GM21515 (cell line): ENCODE data around the gene ZBTB9.

ENCODE experiments used
- ATAC-seq: cut with Tn5 transposase; IDR thresholded peaks from one replicate; pipeline ENCODE4 v1.9.1; 2021; ENCODE audit not compliant: unreplicated experiment

Gene ZBTB9

GRCh38 chr6:33432546-33432945 lies 21.8 kb upstream of the ZBTB9 start:
- no peak for ATAC-seq

GRCh38 chr6:33433001-33433543 lies 21.3 kb upstream of the ZBTB9 start:
- no peak for ATAC-seq

GRCh38 chr6:33433544-33434191 lies 20.7 kb upstream of the ZBTB9 start:
- ATAC-seq: no peak

DNA sequence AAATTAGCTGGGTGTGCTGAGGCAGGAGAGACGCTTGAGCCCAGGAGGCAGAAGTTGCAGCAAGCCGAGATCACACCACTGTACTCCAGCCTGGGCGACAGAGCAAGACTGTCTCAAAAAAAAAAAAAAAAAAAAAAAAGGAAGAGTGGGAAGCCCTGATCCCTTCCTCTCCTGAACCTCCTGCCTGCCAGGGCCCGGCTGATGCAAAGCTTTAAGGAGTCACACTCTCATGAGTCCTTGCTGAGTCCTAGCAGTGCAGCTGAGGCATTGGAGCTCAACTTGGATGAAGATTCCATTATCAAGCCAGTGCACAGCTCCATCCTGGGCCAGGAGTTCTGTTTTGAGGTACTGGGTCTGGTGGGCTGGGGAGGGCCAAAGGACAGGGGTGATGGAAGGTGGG lies 19.4 kb upstream of the ZBTB9 start:
- no peak for ATAC-seq

GRCh38 chr6:33437666-33438065 lies 16.7 kb upstream of the ZBTB9 start:
- no peak for ATAC-seq

DNA sequence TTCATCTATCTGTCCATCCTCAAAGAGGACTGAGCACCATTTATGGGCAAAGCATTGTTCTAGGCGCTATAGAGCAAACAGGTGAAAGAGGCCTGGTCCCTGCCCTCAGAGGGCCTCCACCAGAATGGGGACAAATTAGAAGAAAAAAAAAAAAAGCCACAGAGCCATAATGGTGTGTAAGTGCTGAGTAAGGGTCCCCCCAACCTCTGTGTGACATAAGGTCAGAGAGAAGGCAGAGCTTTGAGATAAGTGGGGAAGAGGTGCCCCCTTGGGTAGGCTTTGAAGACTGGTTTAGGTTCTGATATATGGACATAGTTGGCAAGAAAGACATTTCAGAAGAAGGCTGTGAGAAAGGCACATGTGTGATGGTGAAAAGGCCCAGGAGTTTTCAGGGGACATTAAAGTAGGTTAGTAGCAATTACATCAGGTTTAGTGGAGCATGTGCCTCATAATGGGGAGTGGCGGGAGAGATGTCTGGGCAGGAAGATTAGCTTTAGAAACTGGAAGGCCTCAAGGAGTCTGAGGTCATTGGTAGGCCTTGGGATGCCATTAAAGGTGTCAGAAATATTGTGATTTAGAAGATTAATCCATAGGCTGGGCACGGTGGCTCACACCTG lies 15.3 kb upstream of the ZBTB9 start:
- ATAC-seq: no peak

DNA sequence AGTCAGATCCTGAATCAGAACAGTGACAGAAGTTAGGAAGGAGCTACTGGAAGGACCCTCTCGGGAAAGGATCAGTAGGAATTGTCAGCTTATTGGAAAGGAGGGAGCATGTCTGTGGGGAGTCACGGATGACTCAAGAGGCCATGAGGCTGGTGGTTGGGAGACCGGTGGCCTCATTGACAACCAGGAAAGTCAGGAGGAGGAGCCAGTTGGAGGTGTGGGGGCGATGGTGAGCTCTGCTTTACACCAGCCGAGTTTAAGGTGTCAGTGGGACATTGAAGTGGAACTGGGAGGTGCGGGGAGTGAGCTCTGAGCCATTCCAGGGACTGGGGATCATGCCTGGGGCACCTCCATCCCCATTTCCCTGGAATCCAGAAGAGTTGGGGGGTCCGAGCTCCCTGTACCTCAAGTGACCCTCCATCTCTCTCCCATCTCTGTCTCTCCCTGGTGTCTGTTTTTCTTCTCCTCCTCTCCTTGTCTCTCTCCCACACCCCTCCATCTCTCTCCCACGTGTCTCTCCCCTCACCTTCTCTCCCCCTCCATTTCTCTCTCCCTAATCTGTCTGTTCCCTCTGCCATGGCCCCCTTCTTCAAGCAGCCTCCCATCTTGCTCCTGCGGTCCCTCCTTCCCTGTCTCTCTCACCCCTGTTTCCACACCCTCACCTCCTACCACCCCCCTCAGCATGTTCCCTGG lies 14.3 kb upstream of the ZBTB9 start:
- ATAC-seq: no peak

GRCh38 chr6:33440649-33441309 lies 13.6 kb upstream of the ZBTB9 start:
- ATAC-seq: no peak

GRCh38 chr6:33441457-33441856 lies 12.9 kb upstream of the ZBTB9 start:
- ATAC-seq: no peak

DNA sequence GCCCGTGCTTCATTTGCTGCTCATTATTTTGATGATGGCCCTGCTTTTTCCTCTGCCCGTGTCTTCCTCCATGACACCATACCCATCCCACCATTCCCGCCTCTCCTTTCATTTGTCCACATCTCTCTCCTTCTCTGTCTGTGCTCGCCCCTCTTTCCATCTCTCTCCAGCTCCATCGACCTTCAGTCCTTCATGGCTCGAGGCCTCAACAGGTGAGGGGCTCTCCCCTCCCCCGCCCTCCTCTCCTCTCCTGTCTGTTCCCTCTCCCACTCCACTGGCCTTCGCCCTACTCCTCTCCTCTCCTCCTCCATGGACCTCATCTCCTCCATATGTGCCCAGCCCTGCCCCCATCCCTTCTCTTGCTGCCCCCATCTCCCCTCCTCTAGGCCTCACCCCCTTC lies 12.1 kb upstream of the ZBTB9 start:
- ATAC-seq: no peak

- no peak for ATAC-seq
These were observed 11.4 kb upstream of the ZBTB9 start for GRCh38 chr6:33443025-33443424.

- ATAC-seq: no peak
These were observed 10.5 kb upstream of the ZBTB9 start for GRCh38 chr6:33443619-33444504.

GRCh38 chr6:33445119-33445603 lies 9.2 kb upstream of the ZBTB9 start:
- ATAC-seq: no peak

- ATAC-seq: no peak
These were observed 8.0 kb upstream of the ZBTB9 start for GRCh38 chr6:33446356-33446755.

DNA sequence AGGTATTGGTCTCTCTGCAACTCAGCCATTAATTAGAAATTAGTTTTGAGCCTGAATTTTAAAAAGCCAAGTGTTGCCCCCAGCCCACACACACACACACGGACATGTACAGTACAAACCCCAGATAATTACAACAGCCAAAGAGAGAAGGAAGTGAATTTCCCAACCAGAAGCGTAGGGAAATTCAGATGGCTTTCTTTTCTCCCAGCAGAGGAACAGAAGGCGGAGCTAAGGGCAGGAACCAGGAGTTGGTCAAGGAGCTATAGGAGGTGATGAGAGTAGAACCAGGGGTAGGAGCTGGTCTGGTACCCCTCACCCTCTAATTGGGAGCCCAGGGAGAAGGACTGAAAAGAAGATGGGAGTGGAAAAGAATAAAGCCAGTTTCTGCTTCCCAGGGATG lies 3.9 kb upstream of the ZBTB9 start:
- no peak for ATAC-seq

DNA sequence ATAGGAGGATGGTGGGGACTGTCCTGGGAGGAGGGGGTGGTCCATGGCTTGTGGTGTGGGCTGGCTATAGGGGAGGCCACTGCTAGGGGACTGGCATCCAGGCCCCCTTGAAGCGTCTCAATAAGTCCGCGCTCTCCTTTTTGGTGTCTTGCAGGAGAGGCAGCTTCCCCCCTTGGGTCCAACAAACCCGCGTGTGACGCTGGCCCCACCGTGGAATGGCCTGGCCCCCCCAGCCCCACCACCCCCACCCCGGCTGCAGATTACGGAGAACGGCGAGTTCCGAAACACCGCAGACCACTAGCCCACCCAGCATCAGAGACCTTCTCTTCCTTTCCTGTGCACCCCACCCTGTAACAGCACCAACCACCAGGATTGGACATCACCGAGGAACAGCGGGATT lies 2.8 kb upstream of the ZBTB9 start:
- ATAC-seq: no peak

- no peak for ATAC-seq
These were observed 1.9 kb upstream of the ZBTB9 start for GRCh38 chr6:33452496-33452895.

GRCh38 chr6:33453393-33454008 lies 875 bp upstream of the ZBTB9 start:
- ATAC-seq: no peak

- ATAC-seq: no peak
These were observed 675 bp downstream of the ZBTB9 start for GRCh38 chr6:33455051-33455450.

DNA sequence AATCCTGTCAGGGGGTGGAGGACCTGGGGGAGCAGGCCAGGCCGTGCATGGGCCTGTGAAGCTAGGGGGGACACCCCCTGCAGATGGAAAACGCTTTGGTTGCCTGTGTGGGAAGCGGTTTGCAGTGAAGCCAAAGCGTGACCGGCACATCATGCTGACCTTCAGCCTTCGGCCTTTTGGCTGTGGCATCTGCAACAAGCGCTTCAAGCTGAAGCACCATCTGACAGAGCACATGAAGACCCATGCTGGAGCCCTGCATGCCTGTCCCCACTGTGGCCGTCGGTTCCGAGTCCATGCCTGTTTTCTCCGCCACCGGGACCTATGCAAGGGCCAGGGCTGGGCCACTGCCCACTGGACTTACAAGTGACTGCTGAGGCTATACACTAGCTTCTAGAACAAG lies 1.8 kb downstream of the ZBTB9 start:
- ATAC-seq: no peak
